HCT116 (cell line): ENCODE measurements around the gene EEF1G. TPM values are rescaled to one million over a fixed set of nuclear protein-coding genes. Genes with fewer than 3 reads are reported as not detected.

Source experiments
- ATAC-seq: fragments of 200-7000 bp; cut with Tn5 transposase; 2 replicates; pipeline ENCODE4 v1.9.1; 2020; ENCODE audit warnings: mild to moderate bottlenecking, moderate library complexity
- BruUV-seq: library from RNA; stranded (reverse); fragments of 400-500 nt; replicated peaks from 2 replicates; lab custom pipeline; 2021; lab: Mats Ljungman, UMichigan
- CTCF ChIA-PET: fragments of 300-600 bp; sonication (Branson Sonifier 250); formaldehyde crosslinking; loops from one replicate; lab custom pipeline; 2021; ENCODE audit warnings: antibody characterized with exemption; lab: Charles Lee
- POLR2A ChIA-PET: fragments of 300-600, 350-600 bp; sonication (Branson Sonifier 250); formaldehyde crosslinking; loops from one replicate; lab custom pipeline; 2021; ENCODE audit warnings: antibody characterized with exemption; lab: Charles Lee
- RAD21 ChIA-PET, 2 experiments: fragments of 300-600 bp; sonication (Branson Sonifier 250); formaldehyde crosslinking; loops; one replicate each; lab custom pipeline; 2023; ENCODE audit warnings: low total read pairs in 2 of 2; ENCODE audit not compliant: uncharacterized antibody in 2 of 2, unreplicated experiment in 2 of 2, low non-redundant PET in 1 of 2; lab: Charles Lee
- DNase-seq: peaks from one replicate; pipeline ENCODE4 v3.0.0-alpha.2; 2010; ENCODE audit warnings: low read depth, low spot score
- H2AFZ ChIP-seq: fragments of 200-600 bp; shearing (Covaris generic), sonication (generic); 2 replicates; pipeline ENCODE4 v1.6.1; 2017; ENCODE audit warnings: low read depth, mixed run types, mixed read lengths, antibody characterized with exemption, low read length; ENCODE audit not compliant: poor library complexity, severe bottlenecking
- H3K27ac ChIP-seq: 2 replicates; pipeline ENCODE4 v1.5.1; 2012; ENCODE audit warnings: low read depth, low read length
- H3K27me3 ChIP-seq: fragments of 200-600 bp; sonication (generic); 2 replicates; pipeline ENCODE4 v1.6.1; 2016; ENCODE audit warnings: mixed run types, low read length, mixed read lengths; ENCODE audit not compliant: insufficient read depth
- H3K36me3 ChIP-seq, 2 experiments: fragments of 200-500 bp in 1 of 2; fragments of 200-600 bp in 1 of 2; sonication (Bioruptor generic) in 1 of 2; sonication (generic) in 1 of 2; 2 replicates each; pipeline versions ENCODE4 v1.5.1 to v1.6.1; 2014 to 2016; ENCODE audit warnings: low read length in 2 of 2, inconsistent platforms in 1 of 2, mixed read lengths in 1 of 2, mixed run types in 1 of 2; ENCODE audit not compliant: insufficient read depth in 2 of 2, control insufficient read depth in 1 of 2
- H3K4me1 ChIP-seq, 2 experiments: fragments of 200-600 bp in 1 of 2; sonication (generic) in 1 of 2; 2 replicates each; pipeline versions ENCODE4 v1.5.1 to v1.6.1; 2012 to 2017; ENCODE audit warnings: low read length in 2 of 2, inconsistent platforms in 1 of 2, mild to moderate bottlenecking in 1 of 2, mixed read lengths in 1 of 2, mixed run types in 1 of 2, moderate library complexity in 1 of 2; ENCODE audit not compliant: insufficient read depth in 2 of 2, control insufficient read depth in 1 of 2
- H3K4me2 ChIP-seq: fragments of 200-600 bp; sonication (generic); 2 replicates; pipeline ENCODE4 v1.6.1; 2017; ENCODE audit warnings: mixed run types, low read length, mixed read lengths
- H3K4me3 ChIP-seq, 2 experiments: fragments of 200-600 bp in 1 of 2; sonication (generic) in 1 of 2; replicated peaks in 1 of 2; 2 replicates each; pipeline ENCODE4 v1.5.1; 2011 to 2016; ENCODE audit warnings: low read length in 2 of 2, control low read depth in 1 of 2, low read depth in 1 of 2, mild to moderate bottlenecking in 1 of 2, mixed read lengths in 1 of 2, mixed run types in 1 of 2
- H3K79me2 ChIP-seq: fragments of 200-600 bp; sonication (generic); 2 replicates; pipeline ENCODE4 v1.6.1; 2017; ENCODE audit warnings: mild to moderate bottlenecking, mixed run types, low read length, moderate library complexity, mixed read lengths; ENCODE audit not compliant: insufficient read depth
- H3K9ac ChIP-seq: fragments of 200-600 bp; sonication (generic); 2 replicates; pipeline ENCODE4 v1.6.1; 2016; ENCODE audit warnings: low read length, mixed read lengths
- H3K9me2 ChIP-seq: fragments of 200-600 bp; sonication (generic), shearing (Covaris generic); 2 replicates; pipeline ENCODE4 v1.6.1; 2017; ENCODE audit warnings: mixed run types, mild to moderate bottlenecking, moderate library complexity; ENCODE audit not compliant: insufficient read depth
- H3K9me3 ChIP-seq, 2 experiments: fragments of 200-500 bp in 1 of 2; fragments of 200-600 bp in 1 of 2; sonication (Bioruptor generic) in 1 of 2; sonication (generic) in 1 of 2; 2 replicates each; pipeline ENCODE4 v1.6.1; 2014 to 2017; ENCODE audit warnings: low read length in 2 of 2, mixed read lengths in 2 of 2, inconsistent platforms in 1 of 2, low read depth in 1 of 2, mild to moderate bottlenecking in 1 of 2, mixed run types in 1 of 2, moderate library complexity in 1 of 2; ENCODE audit not compliant: control insufficient read depth in 1 of 2, insufficient read depth in 1 of 2
- H4K20me1 ChIP-seq: fragments of 200-600 bp; sonication (generic), shearing (Covaris generic); 2 replicates; pipeline ENCODE4 v1.6.1; 2017; ENCODE audit warnings: mixed run types, mild to moderate bottlenecking, moderate library complexity; ENCODE audit not compliant: insufficient read depth
- JUND ChIP-seq: IDR thresholded peaks from 2 replicates; pipeline ENCODE4 v1.6.1; 2012
- POLR2AphosphoS5 ChIP-seq: IDR thresholded peaks from 2 replicates; pipeline ENCODE4 v1.6.1; 2011; ENCODE audit warnings: mild to moderate bottlenecking, low read depth, low read length, moderate library complexity
- SIN3A ChIP-seq: IDR thresholded peaks from 2 replicates; pipeline ENCODE4 v1.6.1; 2012; ENCODE audit warnings: low read depth
- ZNF274 ChIP-seq: fragments of 200-500 bp; sonication (Bioruptor generic); IDR thresholded peaks from 2 replicates; pipeline ENCODE4 v1.6.1; 2014; ENCODE audit warnings: mild to moderate bottlenecking, low read depth, low read length, inconsistent platforms
- intact Hi-C: fragments of 100-400 bp; cut with micrococcal nuclease; formaldehyde crosslinking; loops from 2 replicates; pipeline ENCODE4 v1.10.0; 2022
- total RNA-seq: library from RNA; stranded (reverse); gene quantifications from one replicate; pipeline ENCODE4 v1.2.1, GENCODE V29; 2021; ENCODE audit not compliant: unreplicated experiment

EEF1G gene
- total RNA-seq, 1 experiment from 2014 or later: 1,901 TPM

- ChIA-PET CTCF (interaction anchor here (1.8 kb wide), 1 partner anchor 150 kb away, joined by 18 read pairs; no protein-coding TSS in a partner anchor), POLR2A (interaction anchor here (1.8 kb wide), 1 partner anchor 16 kb away, joined by 52 read pairs; the partner anchor contains the start of gene TUT1), RAD21 (no interaction called here)
- Histone ChIP-seq H3K4me2 (peak overlapping the region; percentile 81; the same call in 1 of the 2 replicates), H3K27ac (peak overlapping the region; percentile 63), H3K36me3 (peaks cover 31 to 50% of the 10 kb centered on the region in 2 experiments), H3K27me3 (no peaks in the 10 kb centered on the region), H3K9me3 (no peaks in the 10 kb centered on the region), H3K4me1 (peaks cover 8 to 26% of the 10 kb centered on the region in 2 experiments), H3K4me3 (no peak overlapping the region), H3K9ac (0 out of 2 replicates have a peak overlapping the region, but pooled peaks have one; percentile 75), H3K9me2 (no peaks in the 10 kb centered on the region), H3K79me2 (peaks cover 36% of the 10 kb centered on the region), H2AFZ (no peak overlapping the region)
- intact Hi-C loops: no loop called here
- no peak for ATAC-seq
- BruUV-seq: no TSS peak
- TF ChIP-seq SIN3A: no peak
- no peak for TF ChIP-seq POLR2AphosphoS5
- TF ChIP-seq, all 23 proteins: peak for 0
- no peaks in the 10 kb centered on the region; the same call in 1 of the 2 replicates for H4K20me1 ChIP-seq
- no peak for DNase-seq
Observed at GRCh38 chr11:62575156-62575555, 1.5 kb upstream of the EEF1G start.

- intact Hi-C loops: no loop called here
- ChIA-PET RAD21 (interaction anchor here (1.0 kb wide), 3 partner anchors 16 to 150 kb away, joined by 3 to 6 read pairs (median 3); partner anchors contain the start of gene TUT1 (in 2 of the 2)), POLR2A (interaction anchor here (0.6 to 1.8 kb wide), 34 partner anchors 9 to 282 kb away, joined by 3 to 52 read pairs (median 6); partner anchors contain the start of genes AHNAK, C11orf98, CSKMT and HNRNPUL2), CTCF (interaction anchor here (0.9 to 1.8 kb wide), 6 partner anchors 13 to 181 kb away, joined by 4 to 18 read pairs (median 5); partner anchors contain the start of gene TUT1)
- H3K4me3 ChIP-seq: peak overlapping the region; percentile 43 to 99
- no peak for TF ChIP-seq ZNF274
- 0 out of 2 replicates have a peak, but pooled peaks have one; percentile 13 for TF ChIP-seq JUND
- H3K36me3 ChIP-seq: peaks cover 35 to 56% of the 10 kb centered on the region in 2 experiments
- no peaks in the 10 kb centered on the region for H3K9me3 ChIP-seq
- peaks cover 8 to 29% of the 10 kb centered on the region in 2 experiments for H3K4me1 ChIP-seq
- peak overlapping the region; percentile 75 for H3K9ac ChIP-seq
- TSS peak; percentile 89 for BruUV-seq
- no peak for DNase-seq
- H2AFZ ChIP-seq: no peak overlapping the region
- peak overlapping the region; percentile 63 for H3K27ac ChIP-seq
- peak; percentile 12 for ATAC-seq
- peaks cover 3% of the 10 kb centered on the region; the same call in 1 of the 2 replicates for H4K20me1 ChIP-seq
- H3K4me2 ChIP-seq: peak overlapping the region; percentile 81
- H3K27me3 ChIP-seq: no peaks in the 10 kb centered on the region
- H3K79me2 ChIP-seq: peaks cover 42% of the 10 kb centered on the region
- H3K9me2 ChIP-seq: no peaks in the 10 kb centered on the region
Observed at GRCh38 chr11:62574363-62575071, 826 bp upstream of the EEF1G start.
